CD4-positive, alpha-beta T cell treated with Interleukin-4 for 4 hours (primary cell): ENCODE results near the gene SOBP.
"Not testable (repeated sequence)": the region's sequence is repeated elsewhere in the genome, so short reads cannot be mapped to it uniquely, and the experiment has no call there.

Experiments used
- DNase-seq: peaks from one replicate; pipeline ENCODE4 v3.0.0-alpha.2; 2020

The SOBP gene

DNA sequence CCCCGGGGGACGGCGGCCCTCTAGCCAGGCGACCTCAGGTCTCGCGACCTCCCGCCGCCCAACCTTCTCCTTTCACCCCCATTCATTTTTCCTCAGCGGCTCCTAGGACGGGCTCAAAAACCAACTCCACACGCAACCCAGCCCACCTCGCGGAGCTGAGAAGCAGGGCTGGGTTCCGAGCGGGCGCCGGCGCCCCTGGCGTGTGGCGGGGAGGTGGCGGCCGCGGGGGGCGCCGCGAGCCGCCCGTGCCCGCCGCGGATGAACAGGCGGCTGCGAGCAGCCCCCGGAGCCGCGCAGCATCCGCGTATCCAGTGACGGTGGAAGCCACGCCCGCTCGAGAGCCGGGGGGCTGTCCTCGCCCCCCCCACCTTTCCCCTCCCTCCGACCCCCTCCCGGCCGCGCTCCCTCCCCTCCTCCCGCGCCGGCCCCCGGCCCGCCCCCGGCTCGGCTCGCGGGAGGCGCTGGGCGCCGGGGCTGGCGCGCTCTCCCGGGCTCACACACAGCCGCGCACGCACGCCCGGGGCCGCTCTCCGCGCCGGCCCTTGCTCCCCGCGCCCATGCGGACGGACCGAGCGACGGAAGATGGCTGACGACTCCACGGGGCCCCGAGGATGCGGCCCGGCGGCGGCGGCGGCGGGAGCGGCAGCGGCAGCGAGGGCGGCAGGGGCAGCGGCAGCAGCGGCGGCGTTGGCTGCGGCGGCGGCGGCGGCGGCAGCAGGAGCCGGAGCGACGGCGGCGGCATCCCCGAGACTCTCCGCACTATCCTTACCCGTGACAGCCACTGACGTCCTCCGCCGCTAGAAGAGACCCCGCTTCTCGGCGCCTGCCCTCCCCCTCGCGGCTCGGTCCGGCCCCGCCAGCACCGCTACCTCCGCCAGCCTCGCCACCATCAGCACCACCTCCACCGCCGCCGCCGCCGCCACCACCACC, at the start of gene SOBP:
Gene SOBP, plus strand, starts transcription at position 482 of the 930 bp plus-strand sequence. CDS start 500 bp downstream, outside the sequence.
- DNase-seq = peak; percentile 17

DNA sequence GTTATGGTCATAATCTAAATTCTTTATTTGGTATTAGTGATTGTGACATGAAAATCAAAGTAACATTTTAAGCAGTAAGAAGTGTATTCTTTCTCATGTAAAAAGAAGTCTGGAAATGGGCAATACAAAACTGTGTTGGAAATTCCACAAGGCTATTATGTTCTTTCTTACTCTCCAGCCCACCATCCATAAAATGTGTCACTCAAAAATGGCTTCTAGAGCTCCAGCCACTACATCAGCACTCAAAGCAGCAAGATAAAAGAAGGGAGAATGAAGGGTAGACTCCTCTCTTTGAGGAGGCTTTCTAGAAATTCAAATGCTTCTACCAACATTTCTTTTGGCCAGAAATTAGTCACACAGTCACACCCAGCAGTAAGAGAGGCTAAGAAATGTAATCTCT, 49.0 kb upstream of the SOBP start:
- DNase-seq = no peak

DNA sequence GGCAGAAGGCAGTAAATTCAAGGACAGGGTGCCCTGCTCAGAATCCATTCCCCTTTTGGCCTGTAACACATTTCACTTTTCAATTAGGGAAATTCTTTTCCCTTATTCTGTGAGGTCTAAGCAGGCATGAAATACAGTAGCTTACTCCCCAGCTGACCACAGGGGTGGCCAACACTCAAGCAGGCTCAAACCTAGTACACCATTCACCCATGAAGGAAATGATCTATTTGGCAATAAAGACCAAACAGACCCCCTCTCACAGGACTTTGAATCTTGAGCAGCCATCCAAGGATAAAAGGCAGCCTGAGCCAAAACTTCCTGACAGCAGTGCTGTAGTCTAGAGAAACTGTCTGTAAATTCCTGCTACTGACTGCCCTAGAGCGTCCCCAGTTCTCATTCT, 48.2 kb upstream of the SOBP start:
- DNase-seq = no peak

- no peak for DNase-seq
These were observed 46.8 kb upstream of the SOBP start for GRCh38 chr6:107442938-107443607.

- DNase-seq = no peak
These were observed 46.2 kb upstream of the SOBP start for GRCh38 chr6:107443608-107444267.

- DNase-seq = no peak
These were observed 45.6 kb upstream of the SOBP start for GRCh38 chr6:107444277-107444676.

GRCh38 chr6:107447663-107448216, 42.2 kb upstream of the SOBP start:
- no peak for DNase-seq

- no peak for DNase-seq
These were observed 41.1 kb upstream of the SOBP start for GRCh38 chr6:107448776-107449175.

GRCh38 chr6:107458672-107459282, 31.1 kb upstream of the SOBP start:
- DNase-seq = no peak

GRCh38 chr6:107459283-107460082, 30.4 kb upstream of the SOBP start, which contains the start of gene PDSS2:
Gene PDSS2, minus strand, starts transcription at chr6:107459564. Its CDS starts 279 bp downstream, at chr6:107459285.
- peak; percentile 98 for DNase-seq

GRCh38 chr6:107460083-107460631, 29.8 kb upstream of the SOBP start:
- DNase-seq = no peak

DNA sequence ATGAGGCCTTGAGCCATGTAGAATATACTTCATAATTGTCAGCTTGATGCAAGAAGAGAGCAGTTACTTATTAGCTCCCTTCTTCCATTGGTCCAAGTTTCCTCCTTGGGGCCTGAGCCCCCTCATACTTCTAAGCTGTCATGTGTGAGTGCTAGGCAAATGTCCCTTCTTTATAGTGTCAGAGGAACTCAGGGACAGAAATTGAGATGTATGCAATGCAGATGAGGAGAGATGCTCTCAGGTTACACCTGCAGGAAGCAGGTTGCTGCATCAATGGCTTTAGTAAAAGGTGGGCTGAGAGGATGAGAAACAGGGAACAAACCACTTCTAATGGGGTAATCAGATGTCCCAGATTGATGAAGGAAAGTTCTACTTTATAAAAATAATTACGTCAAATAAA, 23.9 kb upstream of the SOBP start:
- DNase-seq = no peak

- no peak for DNase-seq
These were observed 19.6 kb upstream of the SOBP start for GRCh38 chr6:107470364-107470763.

GRCh38 chr6:107473660-107474059, 16.3 kb upstream of the SOBP start:
- no peak for DNase-seq

DNA sequence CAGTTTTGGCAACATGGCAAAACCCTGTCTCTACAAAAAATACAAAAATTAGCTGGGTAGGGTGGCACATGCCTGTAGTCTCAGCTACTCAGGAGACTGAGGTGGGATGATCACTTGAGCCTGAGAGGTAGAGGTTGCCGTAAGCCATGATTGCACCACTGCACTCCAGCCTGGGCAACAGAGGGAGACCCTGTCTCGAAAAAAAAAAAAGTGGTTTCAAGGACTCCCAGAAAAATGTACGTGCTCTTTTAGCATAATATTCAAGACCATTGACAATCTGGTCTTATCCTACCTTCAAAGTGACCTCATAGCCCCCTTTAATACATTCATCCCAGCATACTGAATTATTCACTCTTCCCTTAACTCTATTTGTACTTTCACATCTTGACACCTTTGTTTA, 14.6 kb upstream of the SOBP start:
- not testable (repeated sequence) for DNase-seq

DNA sequence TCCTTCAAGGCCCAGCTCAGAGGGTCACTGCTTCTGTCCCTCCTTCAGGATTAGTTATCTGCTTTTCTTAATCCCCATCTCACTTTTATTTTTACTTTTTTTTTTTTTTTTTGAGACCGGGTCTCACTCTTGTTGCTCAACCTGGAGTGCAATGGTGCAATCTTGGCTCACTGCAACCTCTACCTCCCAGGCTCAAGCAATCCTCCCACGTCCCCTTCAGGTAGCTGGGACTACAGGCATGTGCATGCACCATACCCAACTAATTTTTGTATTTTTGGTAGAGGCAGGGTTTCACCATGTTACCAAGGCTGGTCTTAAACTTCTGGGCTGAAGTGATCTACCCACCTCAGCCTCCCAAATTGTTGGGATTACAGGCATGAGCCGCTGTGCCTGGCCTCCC, 14.1 kb upstream of the SOBP start:
- DNase-seq = not testable (repeated sequence)

GRCh38 chr6:107479089-107479690, 10.7 kb upstream of the SOBP start:
- DNase-seq = no peak

- no peak for DNase-seq
These were observed 4.8 kb upstream of the SOBP start for GRCh38 chr6:107485157-107485556.

- no peak for DNase-seq
These were observed 1.6 kb upstream of the SOBP start for GRCh38 chr6:107488174-107488874.

DNA sequence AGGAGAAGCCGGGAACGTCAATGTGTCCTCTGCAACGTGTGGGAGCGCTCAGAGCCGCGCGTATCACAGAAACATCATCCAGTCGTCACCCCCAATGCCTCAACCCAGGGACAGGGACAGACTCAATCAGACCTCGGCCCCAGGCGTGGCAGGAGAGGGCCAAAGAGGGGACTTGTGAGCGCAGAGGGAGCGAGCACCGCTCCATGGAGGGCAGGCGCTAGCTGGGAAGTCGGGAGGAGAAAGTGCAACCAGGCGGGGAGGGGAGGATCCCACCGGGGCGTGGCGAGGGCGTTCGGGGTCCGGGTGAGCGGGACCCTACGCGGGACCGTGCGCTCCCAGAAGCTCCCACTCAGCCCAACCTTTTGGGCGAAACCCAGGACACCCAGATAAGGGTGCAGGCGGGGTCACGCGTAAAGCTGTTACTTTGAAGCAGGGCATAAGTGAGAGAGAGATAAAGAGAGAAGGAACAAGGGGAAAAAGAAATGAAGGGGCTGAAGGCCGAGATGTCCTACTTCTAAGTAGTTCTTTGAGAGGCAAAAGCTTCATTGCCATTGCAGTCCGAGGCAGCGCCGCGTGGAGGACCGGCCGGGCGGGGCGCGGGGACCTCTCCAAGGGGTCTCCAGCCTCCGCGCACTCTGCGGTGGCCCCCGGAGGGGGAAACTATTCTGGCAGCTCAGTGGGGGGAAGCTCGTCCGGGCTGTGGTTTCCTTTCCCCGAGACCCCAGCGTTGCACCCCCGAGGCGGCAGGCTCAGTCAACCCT, 862 bp upstream of the SOBP start:
- no peak for DNase-seq
